ENCODE results near the gene TRDN.
"Not testable (repeated sequence)": the region's sequence is repeated elsewhere in the genome, so short reads cannot be mapped to it uniquely, and the experiment has no call there.

TRDN gene

GRCh38 chr6:123398072-123398471 lies 238.7 kb downstream of the TRDN start:
- DNase-seq (ENCODE audit: low spot score), result no peak

GRCh38 chr6:123393331-123393730 lies 243.4 kb downstream of the TRDN start:
- DNase-seq (ENCODE audit: low spot score), result no peak

GRCh38 chr6:123383718-123384117 lies 253.0 kb downstream of the TRDN start:
- no peak for DNase-seq (ENCODE audit: low spot score)

- peak; percentile 32 for DNase-seq (ENCODE audit: low spot score)
Measured at GRCh38 chr6:123380257-123380656, 256.5 kb downstream of the TRDN start.

GRCh38 chr6:123372737-123373136 lies 264.0 kb downstream of the TRDN start:
- no peak for DNase-seq (ENCODE audit: low spot score)

GRCh38 chr6:123363912-123364311 lies 272.8 kb downstream of the TRDN start:
- DNase-seq (ENCODE audit: low spot score), result no peak

- no peak for DNase-seq (ENCODE audit: low spot score)
Measured at GRCh38 chr6:123360359-123360758, 276.4 kb downstream of the TRDN start.

- no peak for DNase-seq (ENCODE audit: low spot score)
Measured at GRCh38 chr6:123352705-123353104, 284.0 kb downstream of the TRDN start.

GRCh38 chr6:123352279-123352678 lies 284.5 kb downstream of the TRDN start:
- no peak for DNase-seq (ENCODE audit: low spot score)

- DNase-seq (ENCODE audit: low spot score), result no peak
Measured at GRCh38 chr6:123343836-123344235, 292.9 kb downstream of the TRDN start.

GRCh38 chr6:123338394-123338793 lies 298.4 kb downstream of the TRDN start:
- no peak for DNase-seq (ENCODE audit: low spot score)

GRCh38 chr6:123333000-123333756 lies 303.6 kb downstream of the TRDN start:
- DNase-seq (ENCODE audit: low spot score), result no peak

- no peak for DNase-seq (ENCODE audit: low spot score)
Measured at GRCh38 chr6:123332070-123332469, 304.7 kb downstream of the TRDN start.

- no peak for DNase-seq (ENCODE audit: low spot score)
Measured at GRCh38 chr6:123329337-123329736, 307.4 kb downstream of the TRDN start.

- no peak for DNase-seq (ENCODE audit: low spot score)
Measured at GRCh38 chr6:123323452-123324329, 313.1 kb downstream of the TRDN start.

GRCh38 chr6:123321020-123321419 lies 315.7 kb downstream of the TRDN start:
- no peak for DNase-seq (ENCODE audit: low spot score)

- DNase-seq (ENCODE audit: low spot score), result no peak
Measured at GRCh38 chr6:123316733-123317323, 319.9 kb downstream of the TRDN start.

- not testable (repeated sequence) for DNase-seq (ENCODE audit: low spot score)
Measured at GRCh38 chr6:123314459-123314858, 322.3 kb downstream of the TRDN start.

- DNase-seq (ENCODE audit: low spot score), result no peak
Measured at GRCh38 chr6:123309130-123309529, 327.6 kb downstream of the TRDN start.

GRCh38 chr6:123306334-123306733 lies 330.4 kb downstream of the TRDN start:
- no peak for DNase-seq (ENCODE audit: low spot score)

- no peak for DNase-seq (ENCODE audit: low spot score)
Measured at GRCh38 chr6:123295672-123296071, 341.1 kb downstream of the TRDN start.

- no peak for DNase-seq (ENCODE audit: low spot score)
Measured at GRCh38 chr6:123295181-123295580, 341.6 kb downstream of the TRDN start.

GRCh38 chr6:123288649-123289048 lies 348.1 kb downstream of the TRDN start:
- DNase-seq (ENCODE audit: low spot score), result no peak

Measured in D341Med (cell line).